ENCODE measurements around the gene PUS7. TPM values are rescaled to one million over a fixed set of nuclear protein-coding genes. Genes with fewer than 3 reads are reported as not detected.
"Not testable (repeated sequence)": the region's sequence is repeated elsewhere in the genome, so short reads cannot be mapped to it uniquely, and the experiment has no call there.

Gene PUS7
- total RNA-seq, 2 donors from 2014 or later, result 16.3 to 34.3 TPM

- Mint-ChIP-seq H3K4me3 (no peak overlapping the region), H3K9me3 (no peaks in the 10 kb centered on the region), H3K36me3 (no peaks in the 10 kb centered on the region), H3K4me1 (ENCODE audit: low read depth in 2 of 2) (no peaks in the 10 kb centered on the region), H3K27me3 (no peaks in the 10 kb centered on the region), H3K27ac (no peak overlapping the region)
- DNase-seq (ENCODE audit: low spot score), result no peak
- ATAC-seq, result no peak
These were observed 108.1 kb downstream of the PUS7 start for GRCh38 chr7:105413887-105414437.

DNA sequence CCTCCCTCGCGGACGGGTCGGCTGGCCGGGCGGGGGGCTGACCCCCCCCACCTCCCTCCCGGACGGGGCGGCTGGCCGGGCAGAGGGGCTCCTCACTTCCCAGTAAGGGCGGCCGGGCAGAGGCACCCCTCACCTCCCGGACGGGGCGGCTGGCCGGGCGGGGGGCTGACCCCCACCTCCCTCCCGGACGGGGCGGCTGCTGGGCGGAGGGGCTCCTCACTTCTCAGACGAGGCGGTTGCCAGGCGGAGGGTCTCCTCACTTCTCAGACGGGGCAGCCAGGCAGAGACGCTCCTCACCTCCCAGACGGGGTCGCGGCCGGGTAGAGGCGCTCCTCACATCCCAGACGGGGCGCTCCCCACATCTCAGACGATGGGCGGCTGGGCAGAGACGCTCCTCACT lies 111.3 kb downstream of the PUS7 start:
- H3K36me3 Mint-ChIP-seq; H3K4me1 Mint-ChIP-seq (ENCODE audit: low read depth in 2 of 2); H3K27me3 Mint-ChIP-seq; H3K4me3 Mint-ChIP-seq; DNase-seq (ENCODE audit: low spot score); ATAC-seq; H3K9me3 Mint-ChIP-seq; H3K27ac Mint-ChIP-seq: not testable (repeated sequence)

GRCh38 chr7:105409775-105410174 lies 112.3 kb downstream of the PUS7 start:
- H3K4me3 Mint-ChIP-seq; H3K27me3 Mint-ChIP-seq; H3K27ac Mint-ChIP-seq; H3K4me1 Mint-ChIP-seq (ENCODE audit: low read depth in 2 of 2); H3K9me3 Mint-ChIP-seq; H3K36me3 Mint-ChIP-seq; ATAC-seq; DNase-seq (ENCODE audit: low spot score): not testable (repeated sequence)

- DNase-seq (ENCODE audit: low spot score), result no peak
- Mint-ChIP-seq H3K4me3 (no peak overlapping the region), H3K36me3 (no peaks in the 10 kb centered on the region), H3K4me1 (ENCODE audit: low read depth in 2 of 2) (peaks cover 0 to 2% of the 10 kb centered on the region in 2 donors), H3K27me3 (peaks cover 0 to 2% of the 10 kb centered on the region in 2 donors), H3K27ac (no peak overlapping the region), H3K9me3 (no peaks in the 10 kb centered on the region)
- ATAC-seq, result no peak
These were observed 113.2 kb downstream of the PUS7 start for GRCh38 chr7:105408791-105409410.

Other genes starting within 250 kb of the PUS7 start
- gene SRPK2, start 133.3 kb downstream of the PUS7 start, total RNA-seq, result 10 to 100 TPM; 39.1 to 47.3 TPM
- gene RINT1, start 9.9 kb upstream of the PUS7 start, total RNA-seq, result 10 to 100 TPM; 26.4 to 46.0 TPM
- not detected for gene EFCAB10, start 59.2 kb upstream of the PUS7 start, total RNA-seq

Measured in natural killer cell treated with Interleukin-12 subunit alpha and Interleukin-12 subunit beta and Interleukin-15 and Interleukin-18, amount 100 ng/mL, for 72 hours (primary cell).